Measurements from ENCODE around the gene SHC4. TPM values are rescaled to one million over a fixed set of nuclear protein-coding genes. Genes with fewer than 3 reads are reported as not detected.
A peak's percentile ranks its signal among the peaks of the same experiment; 100 is the strongest.

SHC4 gene
- total and polyA plus RNA-seq, 2 of the 13 experiments (the other 11 are each of a cell fraction or from before 2014, with no cell fraction given) = 0.04 TPM; not detected in 1

- no peak for TF ChIP-seq ARNT (IDR thresholded peaks at IDR 0.05)
- TF ChIP-seq CREM (IDR thresholded peaks at IDR 0.05) = 0 out of 2 replicates have a peak, but pooled peaks have one; percentile 16
- TF ChIP-seq CREM (CRISPR knock-in tag; IDR thresholded peaks at IDR 0.05) = no peak
- peak; percentile 79 for TF ChIP-seq HNF4G (IDR thresholded peaks at IDR 0.05; ENCODE audit: borderline replicate concordance, low read depth, low read length)
- no peak for TF ChIP-seq HNF4G (CRISPR knock-in tag; IDR thresholded peaks at IDR 0.05; ENCODE audit: borderline replicate concordance, low read depth)
- TF ChIP-seq ZKSCAN8 (CRISPR knock-in tag; IDR thresholded peaks at IDR 0.05; ENCODE audit: borderline replicate concordance) = no peak
- no peak for TF ChIP-seq NR2F1 (CRISPR knock-in tag; IDR thresholded peaks at IDR 0.05)
- no peak for TF ChIP-seq DMAP1 (CRISPR knock-in tag; IDR thresholded peaks at IDR 0.05)
- TF ChIP-seq HNRNPUL1 (IDR thresholded peaks at IDR 0.05; ENCODE audit: low read depth, low read length) = no peak
- TF ChIP-seq ZNF326 (CRISPR knock-in tag; IDR thresholded peaks at IDR 0.05; ENCODE audit: borderline replicate concordance) = no peak
- TF ChIP-seq CEBPB (IDR thresholded peaks at IDR 0.05; ENCODE audit: borderline replicate concordance, low read depth, low read length) = peak; percentile 93
- no peak for TF ChIP-seq NR3C1 (CRISPR knock-in tag; IDR thresholded peaks at IDR 0.05)
- no peak for TF ChIP-seq KDM5A (IDR thresholded peaks at IDR 0.05; ENCODE audit: borderline replicate concordance, low read length)
- no peak for TF ChIP-seq JDP2 (CRISPR knock-in tag; IDR thresholded peaks at IDR 0.05; ENCODE audit: borderline replicate concordance)
- no peak for TF ChIP-seq ELF4 (CRISPR knock-in tag; IDR thresholded peaks at IDR 0.05; ENCODE audit: borderline replicate concordance)
- no peak for TF ChIP-seq ZNF670 (CRISPR knock-in tag; IDR thresholded peaks at IDR 0.05; ENCODE audit: borderline replicate concordance)
- TF ChIP-seq RARG (CRISPR knock-in tag; IDR thresholded peaks at IDR 0.05; ENCODE audit: low read depth) = no peak
- no peak for TF ChIP-seq ERF (CRISPR knock-in tag; IDR thresholded peaks at IDR 0.05)
- no peak for TF ChIP-seq DPF2 (CRISPR knock-in tag; IDR thresholded peaks at IDR 0.05; ENCODE audit: borderline replicate concordance, low read depth)
- TF ChIP-seq PHF8 (CRISPR knock-in tag; IDR thresholded peaks at IDR 0.05) = no peak
- no peak for TF ChIP-seq ZNF790 (CRISPR knock-in tag; IDR thresholded peaks at IDR 0.05; ENCODE audit: borderline replicate concordance)
- no peak for TF ChIP-seq HMGXB4 (CRISPR knock-in tag; IDR thresholded peaks at IDR 0.05; ENCODE audit: borderline replicate concordance in 1 of 2, low read depth in 1 of 2)
- TF ChIP-seq ZNF550 (CRISPR knock-in tag; IDR thresholded peaks at IDR 0.05; ENCODE audit: borderline replicate concordance) = no peak
- TF ChIP-seq TOPORS (CRISPR knock-in tag; IDR thresholded peaks at IDR 0.05) = no peak
- no peak for TF ChIP-seq CHD2 (IDR thresholded peaks at IDR 0.05; ENCODE audit: low read depth, low read length)
- TF ChIP-seq KDM2A (CRISPR knock-in tag; IDR thresholded peaks at IDR 0.05; ENCODE audit: borderline replicate concordance, low read depth) = no peak
- TF ChIP-seq FOXK1 (CRISPR knock-in tag; IDR thresholded peaks at IDR 0.05; ENCODE audit: borderline replicate concordance, low read depth) = no peak
- TF ChIP-seq, protein P1, sequence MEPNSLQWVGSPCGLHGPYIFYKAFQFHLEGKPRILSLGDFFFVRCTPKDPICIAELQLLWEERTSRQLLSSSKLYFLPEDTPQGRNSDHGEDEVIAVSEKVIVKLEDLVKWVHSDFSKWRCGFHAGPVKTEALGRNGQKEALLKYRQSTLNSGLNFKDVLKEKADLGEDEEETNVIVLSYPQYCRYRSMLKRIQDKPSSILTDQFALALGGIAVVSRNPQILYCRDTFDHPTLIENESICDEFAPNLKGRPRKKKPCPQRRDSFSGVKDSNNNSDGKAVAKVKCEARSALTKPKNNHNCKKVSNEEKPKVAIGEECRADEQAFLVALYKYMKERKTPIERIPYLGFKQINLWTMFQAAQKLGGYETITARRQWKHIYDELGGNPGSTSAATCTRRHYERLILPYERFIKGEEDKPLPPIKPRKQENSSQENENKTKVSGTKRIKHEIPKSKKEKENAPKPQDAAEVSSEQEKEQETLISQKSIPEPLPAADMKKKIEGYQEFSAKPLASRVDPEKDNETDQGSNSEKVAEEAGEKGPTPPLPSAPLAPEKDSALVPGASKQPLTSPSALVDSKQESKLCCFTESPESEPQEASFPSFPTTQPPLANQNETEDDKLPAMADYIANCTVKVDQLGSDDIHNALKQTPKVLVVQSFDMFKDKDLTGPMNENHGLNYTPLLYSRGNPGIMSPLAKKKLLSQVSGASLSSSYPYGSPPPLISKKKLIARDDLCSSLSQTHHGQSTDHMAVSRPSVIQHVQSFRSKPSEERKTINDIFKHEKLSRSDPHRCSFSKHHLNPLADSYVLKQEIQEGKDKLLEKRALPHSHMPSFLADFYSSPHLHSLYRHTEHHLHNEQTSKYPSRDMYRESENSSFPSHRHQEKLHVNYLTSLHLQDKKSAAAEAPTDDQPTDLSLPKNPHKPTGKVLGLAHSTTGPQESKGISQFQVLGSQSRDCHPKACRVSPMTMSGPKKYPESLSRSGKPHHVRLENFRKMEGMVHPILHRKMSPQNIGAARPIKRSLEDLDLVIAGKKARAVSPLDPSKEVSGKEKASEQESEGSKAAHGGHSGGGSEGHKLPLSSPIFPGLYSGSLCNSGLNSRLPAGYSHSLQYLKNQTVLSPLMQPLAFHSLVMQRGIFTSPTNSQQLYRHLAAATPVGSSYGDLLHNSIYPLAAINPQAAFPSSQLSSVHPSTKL (CRISPR knock-in tag; IDR thresholded peaks at IDR 0.05) = peak; percentile 61
Measured at GRCh38 chr15:48800245-48800644, 163.5 kb downstream of the SHC4 start (continued).
